ENCODE results near the gene PRDM12. TPM values are rescaled to one million over a fixed set of nuclear protein-coding genes. Genes with fewer than 3 reads are reported as not detected.

The PRDM12 gene
- total RNA-seq, 4 donors from 2014 or later: not detected

- TF ChIP-seq, protein P1, sequence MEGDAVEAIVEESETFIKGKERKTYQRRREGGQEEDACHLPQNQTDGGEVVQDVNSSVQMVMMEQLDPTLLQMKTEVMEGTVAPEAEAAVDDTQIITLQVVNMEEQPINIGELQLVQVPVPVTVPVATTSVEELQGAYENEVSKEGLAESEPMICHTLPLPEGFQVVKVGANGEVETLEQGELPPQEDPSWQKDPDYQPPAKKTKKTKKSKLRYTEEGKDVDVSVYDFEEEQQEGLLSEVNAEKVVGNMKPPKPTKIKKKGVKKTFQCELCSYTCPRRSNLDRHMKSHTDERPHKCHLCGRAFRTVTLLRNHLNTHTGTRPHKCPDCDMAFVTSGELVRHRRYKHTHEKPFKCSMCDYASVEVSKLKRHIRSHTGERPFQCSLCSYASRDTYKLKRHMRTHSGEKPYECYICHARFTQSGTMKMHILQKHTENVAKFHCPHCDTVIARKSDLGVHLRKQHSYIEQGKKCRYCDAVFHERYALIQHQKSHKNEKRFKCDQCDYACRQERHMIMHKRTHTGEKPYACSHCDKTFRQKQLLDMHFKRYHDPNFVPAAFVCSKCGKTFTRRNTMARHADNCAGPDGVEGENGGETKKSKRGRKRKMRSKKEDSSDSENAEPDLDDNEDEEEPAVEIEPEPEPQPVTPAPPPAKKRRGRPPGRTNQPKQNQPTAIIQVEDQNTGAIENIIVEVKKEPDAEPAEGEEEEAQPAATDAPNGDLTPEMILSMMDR (IDR thresholded peaks at IDR 0.05): no peak
- DNase-seq (ENCODE audit: low spot score): no peak
- no peak for ATAC-seq (ENCODE audit: low FRiP score)
These were observed 5.6 kb downstream of the PRDM12 start for GRCh38 chr9:130669965-130670364.

DNA sequence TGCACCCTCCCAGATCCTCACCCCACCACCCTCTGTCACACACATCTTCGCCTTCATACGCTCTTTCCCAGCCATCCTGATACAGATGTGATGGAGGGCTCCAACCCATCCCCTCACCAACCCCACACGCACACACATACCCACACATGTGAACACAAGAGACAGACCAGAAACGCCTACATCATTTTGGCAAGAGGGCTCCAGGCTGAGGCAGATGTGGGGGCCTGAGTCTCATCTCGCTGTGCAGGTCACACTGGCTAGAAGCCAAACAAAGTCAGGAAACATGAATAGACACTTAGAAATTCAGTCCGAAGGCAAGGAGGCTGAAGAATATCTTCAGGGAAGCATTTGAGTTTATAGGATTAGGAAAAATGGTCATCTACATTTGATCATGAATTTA lies 6.2 kb downstream of the PRDM12 start:
- TF ChIP-seq, protein P1 (IDR thresholded peaks at IDR 0.05): no peak
- DNase-seq (ENCODE audit: low spot score) (no peak), ATAC-seq (ENCODE audit: low FRiP score) (no peak)

- TF ChIP-seq, protein P1 (IDR thresholded peaks at IDR 0.05): no peak
- no peak for ATAC-seq (ENCODE audit: low FRiP score)
- no peak for DNase-seq (ENCODE audit: low spot score)
These were observed 8.1 kb downstream of the PRDM12 start for GRCh38 chr9:130672466-130672865.

GRCh38 chr9:130672933-130673615 lies 8.7 kb downstream of the PRDM12 start:
- ATAC-seq (ENCODE audit: low FRiP score) (no peak), DNase-seq (ENCODE audit: low spot score) (no peak)
- TF ChIP-seq, protein P1 (IDR thresholded peaks at IDR 0.05): no peak

DNA sequence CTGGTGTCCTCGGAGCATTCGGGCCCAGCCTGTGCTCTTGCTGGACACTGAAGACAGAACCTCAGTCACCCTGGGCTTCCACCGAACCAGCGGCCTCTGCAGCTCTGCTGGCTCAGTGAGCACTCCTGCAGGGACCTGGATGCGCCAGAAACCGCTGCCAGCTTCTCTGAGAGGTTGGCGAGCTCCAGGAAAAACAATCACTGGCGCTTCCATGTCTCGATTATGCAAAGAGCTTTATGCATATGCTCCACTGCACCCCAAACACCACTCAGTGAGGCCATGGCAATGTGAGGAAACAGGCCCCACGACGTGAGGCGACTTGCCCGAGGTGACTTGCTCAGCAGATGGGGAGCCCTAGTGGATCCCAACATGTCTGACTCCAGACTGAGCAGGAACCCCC lies 11.0 kb downstream of the PRDM12 start:
- DNase-seq (ENCODE audit: low spot score) (no peak), ATAC-seq (ENCODE audit: low FRiP score) (no peak)
- TF ChIP-seq, protein P1 (IDR thresholded peaks at IDR 0.05): no peak

DNA sequence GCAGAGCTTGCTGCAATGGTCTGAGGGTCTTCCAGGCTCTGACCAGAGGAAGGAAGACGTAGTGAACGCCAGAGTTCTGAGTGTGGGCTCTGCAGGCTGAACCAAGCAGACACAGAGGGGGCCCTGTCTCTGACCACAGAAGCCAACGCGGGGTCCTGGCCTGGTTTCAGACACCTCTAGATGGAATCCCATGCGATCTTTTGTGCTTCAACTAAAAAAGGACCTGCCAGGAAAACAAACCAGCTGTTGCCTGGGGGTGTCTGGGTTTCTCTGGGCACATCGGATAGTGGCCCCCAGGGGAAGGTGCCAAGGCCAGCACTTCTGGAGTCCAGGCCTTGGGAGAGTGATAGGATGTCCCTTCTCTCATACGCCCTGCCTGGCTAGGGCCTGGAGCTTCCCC lies 12.9 kb downstream of the PRDM12 start:
- ATAC-seq (ENCODE audit: low FRiP score) (no peak), DNase-seq (ENCODE audit: low spot score) (no peak)
- TF ChIP-seq, protein P1 (IDR thresholded peaks at IDR 0.05): no peak

Measured in omental fat pad (tissue), 4 donors.